Endothelial cell of umbilical vein (primary cell): ENCODE measurements around the gene PHF2. TPM values are rescaled to one million over a fixed set of nuclear protein-coding genes. Genes with fewer than 3 reads are reported as not detected.

Source experiments
- BruUV-seq: library from RNA; stranded (reverse); fragments of 400-500 nt; replicated peaks from 2 replicates; lab custom pipeline; 2021; lab: Mats Ljungman, UMichigan
- CTCF ChIA-PET: fragments of 300-600, 350-600 bp; sonication (Branson Sonifier 250); formaldehyde crosslinking; loops from one replicate; lab custom pipeline; 2021; ENCODE audit warnings: antibody characterized with exemption, inconsistent platforms; lab: Charles Lee
- POLR2A ChIA-PET: fragments of 300-600, 350-600 bp; sonication (Branson Sonifier 250); formaldehyde crosslinking; loops from one replicate; lab custom pipeline; 2021; ENCODE audit warnings: antibody characterized with exemption, inconsistent platforms; lab: Charles Lee
- DNase-seq: peaks from one replicate; pipeline ENCODE4 v3.0.0-alpha.2; 2011; ENCODE audit warnings: low read depth, low spot score
- FAIRE-seq: peaks from 2 replicates; lab custom pipeline; 2011; peaks lifted over from hg19 to GRCh38; lab: Jason Lieb, UNC
- H2AFZ ChIP-seq: 2 replicates; pipeline ENCODE4 v1.6.0; 2012; ENCODE audit warnings: low read depth, low read length, control low read depth, inconsistent platforms
- H3K27ac ChIP-seq: 2 replicates; pipeline ENCODE4 v1.5.1; 2011; ENCODE audit warnings: low read depth, mild to moderate bottlenecking, control low read depth, low read length, moderate library complexity; ENCODE audit not compliant: insufficient read depth
- H3K27me3 ChIP-seq, 2 experiments: 2 replicates each; pipeline versions ENCODE4 v1.6.0 to v1.6.1; 2011; ENCODE audit warnings: low read length in 2 of 2, mixed read lengths in 1 of 2; ENCODE audit not compliant: control insufficient read depth in 2 of 2, insufficient read depth in 2 of 2
- H3K36me3 ChIP-seq, 2 experiments: 2 replicates in 1 of 2; 3 replicates in 1 of 2; pipeline ENCODE4 v1.5.1; 2011; ENCODE audit warnings: low read length in 2 of 2, mild to moderate bottlenecking in 1 of 2, moderate library complexity in 1 of 2; ENCODE audit not compliant: control insufficient read depth in 2 of 2, insufficient read depth in 2 of 2; ENCODE audit errors: extremely low read depth in 1 of 2
- H3K4me1 ChIP-seq: 3 replicates; pipeline ENCODE4 v1.5.1; 2011; ENCODE audit warnings: mild to moderate bottlenecking, low read length; ENCODE audit not compliant: control insufficient read depth, insufficient read depth; ENCODE audit errors: extremely low read depth
- H3K4me2 ChIP-seq: 2 replicates; pipeline ENCODE4 v1.6.1; 2011; ENCODE audit warnings: low read length, control low read depth, mixed read lengths; ENCODE audit not compliant: insufficient read depth
- H3K4me3 ChIP-seq, 3 experiments: fragments of 200-600 bp in 1 of 3; sonication (generic), shearing (Covaris generic) in 1 of 3; replicated peaks in 1 of 3; 2 replicates each; pipeline ENCODE4 v1.5.1; 2011 to 2016; ENCODE audit warnings: control low read depth in 3 of 3, low read length in 3 of 3, mild to moderate bottlenecking in 2 of 3, inconsistent platforms in 1 of 3, low read depth in 1 of 3, moderate library complexity in 1 of 3; ENCODE audit not compliant: insufficient read depth in 1 of 3
- H3K79me2 ChIP-seq: 2 replicates; pipeline ENCODE4 v1.6.0; 2012; ENCODE audit warnings: low read length, inconsistent platforms; ENCODE audit not compliant: control insufficient read depth, insufficient read depth
- H3K9ac ChIP-seq: replicated peaks from 2 replicates; pipeline ENCODE3; 2011; ENCODE audit warnings: low read length, control low read depth; ENCODE audit not compliant: insufficient read depth; ENCODE audit errors: extremely low read depth
- H3K9me1 ChIP-seq: replicated peaks from 3 replicates; pipeline ENCODE4 v1.6.0; 2011; ENCODE audit warnings: mild to moderate bottlenecking, low read length; ENCODE audit not compliant: control insufficient read depth, insufficient read depth; ENCODE audit errors: extremely low read depth
- H3K9me3 ChIP-seq: replicated peaks from 2 replicates; pipeline ENCODE4 v1.5.1; 2012; ENCODE audit warnings: low read length, inconsistent platforms; ENCODE audit not compliant: control insufficient read depth, insufficient read depth
- H4K20me1 ChIP-seq: replicated peaks from 2 replicates; pipeline ENCODE3; 2011; ENCODE audit warnings: mild to moderate bottlenecking, low read length; ENCODE audit not compliant: control insufficient read depth, insufficient read depth; ENCODE audit errors: extremely low read depth
- CTCF ChIP-seq, 2 donors: IDR thresholded peaks; 1 replicate in 1 of 2; 2 replicates in 1 of 2; pipeline ENCODE4 v1.5.1; 2011; ENCODE audit warnings: low read length in 2 of 2, mild to moderate bottlenecking in 2 of 2, moderate library complexity in 2 of 2, control low read depth in 1 of 2, inconsistent platforms in 1 of 2, low read depth in 1 of 2; ENCODE audit not compliant: insufficient read depth in 1 of 2; ENCODE audit errors: extremely low read depth in 1 of 2
- EZH2 ChIP-seq: IDR thresholded peaks from 2 replicates; pipeline ENCODE4 v1.6.1; 2012; ENCODE audit warnings: borderline replicate concordance, low read depth, mild to moderate bottlenecking, moderate library complexity, low read length, inconsistent platforms; ENCODE audit not compliant: severe bottlenecking
- FOS ChIP-seq: IDR thresholded peaks from 2 replicates; pipeline ENCODE4 v1.6.1; 2011; ENCODE audit warnings: mild to moderate bottlenecking, low read length, moderate library complexity, borderline replicate concordance; ENCODE audit not compliant: insufficient read depth
- GATA2 ChIP-seq: IDR thresholded peaks from 2 replicates; pipeline ENCODE4 v1.7.0; 2011; ENCODE audit warnings: low read depth, mild to moderate bottlenecking, moderate library complexity, mixed read lengths, low read length; ENCODE audit not compliant: insufficient read length, insufficient read depth
- JUN ChIP-seq: IDR thresholded peaks from 2 replicates; pipeline ENCODE4 v1.6.1; 2011; ENCODE audit warnings: borderline replicate concordance, low read depth; ENCODE audit not compliant: insufficient read length, insufficient read depth
- MAX ChIP-seq: IDR thresholded peaks from 2 replicates; pipeline ENCODE4 v1.6.1; 2011; ENCODE audit not compliant: insufficient read depth, insufficient read length
- MYC ChIP-seq: IDR thresholded peaks from one replicate; pipeline ENCODE4 v1.6.1; 2011; ENCODE audit warnings: mild to moderate bottlenecking, low read depth, low read length
- POLR2A ChIP-seq: IDR thresholded peaks from 2 replicates; pipeline ENCODE4 v1.6.1; 2012; ENCODE audit warnings: low read depth, mild to moderate bottlenecking, control low read depth, low read length
- POLR2AphosphoS5 ChIP-seq: IDR thresholded peaks from 2 replicates; pipeline ENCODE4 v1.6.1; 2012; ENCODE audit warnings: low read depth, mild to moderate bottlenecking, control low read depth, low read length, moderate library complexity; ENCODE audit not compliant: insufficient read depth
- dilution Hi-C: fragments of 300-500 bp; cut with MboI; formaldehyde crosslinking; loops from one replicate; pipeline ENCODE4 v1.15.0; 2019; ENCODE audit warnings: low sequenced_read_pairs; ENCODE audit not compliant: extremely low pct_ligation_motif_present
- intact Hi-C: fragments of 100-400 bp; cut with micrococcal nuclease; formaldehyde crosslinking; loops from one replicate; pipeline ENCODE4 v1.10.0; 2022
- polyA plus RNA-seq, 4 experiments: library from polyadenylated mRNA; depleted of rRNA in 3 of 4; stranded (reverse) in 3 of 4; unstranded in 1 of 4; fragments of >200 nt; gene quantifications; 2 replicates each; pipeline versions ENCODE4 v1.2.1 to v1.2.3, GENCODE V29; 2011 to 2012; ENCODE audit warnings: missing spikeins in 1 of 4
- total RNA-seq: library from RNA; stranded (reverse); gene quantifications from 2 replicates; pipeline ENCODE4 v1.2.3, GENCODE V29; 2021

The PHF2 gene
- total and polyA plus RNA-seq, 2 donors (not counting 3 experiments of a cell fraction or from before 2014, with no cell fraction given), result 9.8 to 22.5 TPM

GRCh38 chr9:93569621-93570174 lies 6.7 kb upstream of the PHF2 start:
- intact Hi-C loops (loop anchor here (5.0 to 10.0 kb wide), 2 partner anchors 255 to 472 kb away; partner anchors contain the start of gene CARD19), dilution Hi-C loops (no loop called here)
- Histone ChIP-seq H3K9me3 (no peaks in the 10 kb centered on the region), H3K9ac (no peak overlapping the region), H3K27ac (no peak overlapping the region), H4K20me1 (no peaks in the 10 kb centered on the region), H3K4me2 (no peak overlapping the region), H2AFZ (no peak overlapping the region), H3K9me1 (no peaks in the 10 kb centered on the region), H3K36me3 (no peaks in the 10 kb centered on the region), H3K4me1 (peaks cover 16% of the 10 kb centered on the region), H3K79me2 (no peaks in the 10 kb centered on the region), H3K4me3 (no peak overlapping the region), H3K27me3 (no peaks in the 10 kb centered on the region)
- POLR2A ChIA-PET, result no interaction called here
- TF ChIP-seq JUN, result no peak
- TF ChIP-seq GATA2, result no peak
- TF ChIP-seq MYC, result no peak
- TF ChIP-seq POLR2AphosphoS5, result no peak
- BruUV-seq, result no TSS peak
- CTCF ChIA-PET, result no interaction called here
- FAIRE-seq (no peak), DNase-seq (no peak)

- FAIRE-seq (no peak), DNase-seq (no peak)
- Histone ChIP-seq H2AFZ (no peak overlapping the region), H3K4me2 (no peak overlapping the region), H3K4me3 (no peak overlapping the region), H3K27ac (no peak overlapping the region), H4K20me1 (no peaks in the 10 kb centered on the region), H3K4me1 (peaks cover 9% of the 10 kb centered on the region), H3K9me3 (no peaks in the 10 kb centered on the region), H3K9ac (no peak overlapping the region), H3K9me1 (no peaks in the 10 kb centered on the region), H3K79me2 (peaks cover under 1% of the 10 kb centered on the region), H3K36me3 (no peaks in the 10 kb centered on the region), H3K27me3 (no peaks in the 10 kb centered on the region)
- CTCF ChIA-PET, result no interaction called here
- no TSS peak for BruUV-seq
- no peak for TF ChIP-seq MAX
- no peak for TF ChIP-seq MYC
- no peak for TF ChIP-seq POLR2AphosphoS5
- no peak for TF ChIP-seq JUN
- TF ChIP-seq FOS, result no peak
- no peak for TF ChIP-seq POLR2A
- no peak for TF ChIP-seq CTCF (IDR thresholded peaks at IDR 0.05; ENCODE audit: extremely low read depth in 1 of 2, insufficient read depth in 1 of 2, low read depth in 1 of 2, low read length in 2 of 2)
- TF ChIP-seq GATA2, result no peak
- no peak for TF ChIP-seq EZH2
- POLR2A ChIA-PET, result no interaction called here
- intact Hi-C loops (no loop called here), dilution Hi-C loops (no loop called here)
Observed at GRCh38 chr9:93572221-93572620, 4.2 kb upstream of the PHF2 start.
